Measurements from ENCODE around the gene ELMOD1.

ELMOD1 gene

GRCh38 chr11:107549253-107549953, 41.5 kb upstream of the ELMOD1 start:
- Histone ChIP-seq H4K20me1 (ENCODE audit: low read depth, low read length) (no peaks in the 10 kb centered on the region), H3K36me3 (ENCODE audit: low read length) (peaks cover 27% of the 10 kb centered on the region), H3K79me2 (ENCODE audit: insufficient read depth, low read length) (no peaks in the 10 kb centered on the region)

GRCh38 chr11:107549954-107550285, 41.0 kb upstream of the ELMOD1 start:
- TF ChIP-seq EZH2phosphoT487 (conservative IDR thresholded peaks at IDR 0.05; ENCODE audit: low read length) (no peak), CTCF (IDR thresholded peaks at IDR 0.05; ENCODE audit: insufficient read depth, low read length, poor library complexity, severe bottlenecking) (no peak)
- Histone ChIP-seq H3K4me2 (ENCODE audit: low read depth, low read length, poor library complexity, severe bottlenecking) (no peak overlapping the region), H3K9ac (ENCODE audit: low read length) (no peak overlapping the region), H4K20me1 (ENCODE audit: low read depth, low read length) (no peaks in the 10 kb centered on the region), H3K4me3 (ENCODE audit: insufficient read depth, low read length, poor library complexity, severe bottlenecking) (no peak overlapping the region), H2AFZ (ENCODE audit: low read depth, low read length, severe bottlenecking) (no peak overlapping the region), H3K36me3 (ENCODE audit: low read length) (peaks cover 31% of the 10 kb centered on the region), H3K79me2 (ENCODE audit: insufficient read depth, low read length) (no peaks in the 10 kb centered on the region), H3K27ac (ENCODE audit: low read depth, low read length) (no peak overlapping the region), H3K27me3 (ENCODE audit: low read length) (no peaks in the 10 kb centered on the region), H3F3A (ENCODE audit: insufficient read depth) (peaks cover 4% of the 10 kb centered on the region; the same call in 1 of the 2 replicates), H3K9me3 (ENCODE audit: insufficient read depth, low read length) (no peaks in the 10 kb centered on the region), H3K9me2 (replicated peaks; ENCODE audit: insufficient read depth, low read length) (no peaks in the 10 kb centered on the region)

More at GRCh38 chr11:107549253-107549953, 41.5 kb upstream of the ELMOD1 start:
- no peak overlapping the region for H2AFZ ChIP-seq (ENCODE audit: low read depth, low read length, severe bottlenecking)
- no peak overlapping the region for H3K4me2 ChIP-seq (ENCODE audit: low read depth, low read length, poor library complexity, severe bottlenecking)
- H3K9me2 ChIP-seq (replicated peaks; ENCODE audit: insufficient read depth, low read length): no peaks in the 10 kb centered on the region
- no peak overlapping the region for H3K27ac ChIP-seq (ENCODE audit: low read depth, low read length)
- H3K27me3 ChIP-seq (ENCODE audit: low read length): no peaks in the 10 kb centered on the region
- TF ChIP-seq CTCF (IDR thresholded peaks at IDR 0.05; ENCODE audit: insufficient read depth, low read length, poor library complexity, severe bottlenecking) (peak; percentile 55), EZH2phosphoT487 (conservative IDR thresholded peaks at IDR 0.05; ENCODE audit: low read length) (no peak)
- no peak overlapping the region for H3K9ac ChIP-seq (ENCODE audit: low read length)
- H3K9me3 ChIP-seq (ENCODE audit: insufficient read depth, low read length): no peaks in the 10 kb centered on the region
- peaks cover 4% of the 10 kb centered on the region; the same call in 1 of the 2 replicates for H3F3A ChIP-seq (ENCODE audit: insufficient read depth)
- H3K4me3 ChIP-seq (ENCODE audit: insufficient read depth, low read length, poor library complexity, severe bottlenecking): no peak overlapping the region

- no peak for TF ChIP-seq CTCF (IDR thresholded peaks at IDR 0.05; ENCODE audit: insufficient read depth, low read length, poor library complexity, severe bottlenecking)
- no peak for TF ChIP-seq EZH2phosphoT487 (conservative IDR thresholded peaks at IDR 0.05; ENCODE audit: low read length)
- Histone ChIP-seq H3K36me3 (ENCODE audit: low read length) (peaks cover 33% of the 10 kb centered on the region), H3K9me2 (replicated peaks; ENCODE audit: insufficient read depth, low read length) (no peaks in the 10 kb centered on the region)
Measured at GRCh38 chr11:107550304-107550703, 40.6 kb upstream of the ELMOD1 start.

More at GRCh38 chr11:107550304-107550703, 40.6 kb upstream of the ELMOD1 start:
- H3K9me3 ChIP-seq (ENCODE audit: insufficient read depth, low read length): no peaks in the 10 kb centered on the region
- no peak overlapping the region for H3K27ac ChIP-seq (ENCODE audit: low read depth, low read length)
- H2AFZ ChIP-seq (ENCODE audit: low read depth, low read length, severe bottlenecking): no peak overlapping the region
- no peak overlapping the region for H3K4me3 ChIP-seq (ENCODE audit: insufficient read depth, low read length, poor library complexity, severe bottlenecking)
- no peak overlapping the region for H3K9ac ChIP-seq (ENCODE audit: low read length)
- H3K4me2 ChIP-seq (ENCODE audit: low read depth, low read length, poor library complexity, severe bottlenecking): no peak overlapping the region
- no peaks in the 10 kb centered on the region for H4K20me1 ChIP-seq (ENCODE audit: low read depth, low read length)
- no peaks in the 10 kb centered on the region for H3K79me2 ChIP-seq (ENCODE audit: insufficient read depth, low read length)
- no peaks in the 10 kb centered on the region for H3K27me3 ChIP-seq (ENCODE audit: low read length)
- H3F3A ChIP-seq (ENCODE audit: insufficient read depth): peaks cover 4% of the 10 kb centered on the region; the same call in 1 of the 2 replicates

Data from SU-DHL-6 (cell line).